NCI-H146 (cell line): ENCODE measurements around the gene ERICH6.

Source experiments
- DNase-seq: peaks from one replicate; lab custom pipeline; 2025; lab: John Stamatoyannopoulos, UW

ERICH6 gene

DNA sequence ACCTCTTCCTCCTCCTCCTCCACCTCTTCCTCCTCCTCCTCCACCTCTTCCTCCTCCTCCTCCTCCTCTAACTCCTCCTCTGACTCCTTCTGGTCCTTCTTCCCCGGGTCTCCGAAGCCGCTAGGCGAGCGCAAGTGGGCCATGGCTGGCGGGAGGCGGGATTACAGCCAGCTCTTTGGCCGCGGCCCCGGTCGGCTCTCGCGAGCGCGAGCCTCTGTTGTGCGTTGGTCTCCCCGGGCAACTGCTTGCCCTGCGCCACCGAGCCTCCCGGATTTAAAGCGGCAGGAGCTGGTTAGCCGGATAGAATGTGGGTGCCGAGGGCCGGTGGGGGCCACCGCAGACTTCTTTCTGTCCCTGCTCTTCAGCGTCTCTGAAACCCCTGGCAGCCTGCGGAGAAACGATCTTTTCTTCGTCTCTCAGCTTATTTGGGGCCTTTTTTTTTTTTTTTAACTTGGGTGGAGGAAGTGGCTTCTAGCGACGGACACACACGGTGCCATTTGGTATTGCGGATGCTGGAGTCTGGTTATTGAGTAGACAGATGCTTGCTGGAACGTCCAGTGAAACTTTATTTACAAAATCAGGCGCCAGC, at the start of gene ERICH6:
ERICH6 (minus strand) TSS at position 165 of the 589 bp plus-strand sequence; CDS start at position 143, 22 bp downstream.
- DNase-seq = peak; percentile 96

DNA sequence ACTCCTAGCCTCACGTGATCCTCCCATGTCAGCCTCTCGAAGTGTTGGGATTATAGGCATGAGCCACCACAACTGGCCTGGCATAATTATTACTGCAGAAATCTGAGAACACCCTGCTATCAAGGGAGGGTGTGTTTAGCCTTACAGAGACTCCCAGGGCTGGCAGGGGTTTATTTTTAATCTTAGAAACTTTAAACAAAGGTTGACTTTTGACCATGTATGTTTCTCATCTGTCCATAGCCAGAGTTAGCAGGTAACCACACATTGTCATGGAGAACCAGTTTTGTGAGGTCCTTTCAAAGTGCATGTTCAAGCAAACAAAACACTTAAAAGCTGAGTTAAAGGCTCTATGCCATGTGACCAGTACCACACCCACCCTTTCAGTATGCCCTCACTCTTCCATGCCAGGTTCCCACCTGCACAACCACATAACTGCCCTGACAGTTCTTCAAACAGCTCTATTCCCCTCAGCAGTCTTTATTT, 48.1 kb upstream of the ERICH6 start:
- no peak for DNase-seq

GRCh38 chr3:150749255-150749654, 45.5 kb upstream of the ERICH6 start:
- no peak for DNase-seq

DNA sequence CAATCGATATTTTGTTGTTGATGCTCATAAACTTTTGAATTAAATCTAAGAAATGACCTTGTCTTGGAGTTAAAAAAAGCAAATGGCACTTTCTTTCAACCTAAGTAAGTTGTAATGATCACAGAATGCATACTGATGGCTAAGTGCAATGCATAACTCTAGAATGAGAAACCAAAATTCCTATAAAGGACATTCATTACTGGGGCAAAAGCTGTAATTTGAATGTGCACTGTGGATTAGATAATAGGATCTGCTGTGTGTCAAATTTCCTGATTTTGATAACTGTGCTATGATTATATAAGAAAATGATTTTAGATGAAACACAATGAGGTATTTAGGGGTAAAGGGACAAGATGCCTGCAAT, 44.9 kb upstream of the ERICH6 start:
- DNase-seq = no peak

GRCh38 chr3:150747886-150748683, 44.4 kb upstream of the ERICH6 start:
- no peak for DNase-seq

- no peak for DNase-seq
Measured at GRCh38 chr3:150746791-150747590, 43.3 kb upstream of the ERICH6 start.

DNA sequence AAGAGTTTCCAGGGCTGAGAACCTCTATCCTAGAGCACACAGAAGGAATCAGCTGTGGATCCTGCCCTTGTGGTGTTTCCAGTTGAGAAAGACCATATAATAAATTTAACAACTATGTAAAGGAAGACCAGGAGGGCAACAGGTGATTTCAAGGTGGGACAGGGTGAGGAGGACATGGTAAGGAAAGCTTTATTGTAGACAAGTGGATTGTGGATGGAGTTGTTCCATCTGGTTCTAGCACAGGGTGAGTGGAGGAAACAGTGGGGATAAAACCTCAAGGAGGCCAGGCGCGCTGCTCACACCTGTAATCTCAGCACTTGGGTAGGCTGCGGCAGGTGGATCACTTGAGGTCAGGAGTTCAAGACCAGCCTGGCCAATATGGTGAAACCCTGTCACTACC, 42.1 kb upstream of the ERICH6 start:
- DNase-seq = no peak

DNA sequence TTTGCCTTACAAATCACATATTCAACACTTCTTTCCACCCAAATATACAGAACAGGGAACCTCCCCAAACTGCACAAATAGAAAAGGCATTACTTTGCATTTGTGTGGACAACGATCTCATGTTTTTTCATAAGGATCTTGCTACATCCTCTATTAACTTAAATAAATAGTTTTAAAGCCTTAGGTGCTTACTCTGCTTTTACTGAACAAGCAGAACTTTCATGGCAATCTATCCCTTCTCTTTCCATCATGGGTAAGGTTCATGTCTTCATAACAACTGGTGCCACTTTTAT, 41.1 kb upstream of the ERICH6 start:
- DNase-seq = no peak

- DNase-seq = no peak
Measured at GRCh38 chr3:150744041-150744918, 40.6 kb upstream of the ERICH6 start.

GRCh38 chr3:150743508-150743907, 39.8 kb upstream of the ERICH6 start:
- DNase-seq = no peak

DNA sequence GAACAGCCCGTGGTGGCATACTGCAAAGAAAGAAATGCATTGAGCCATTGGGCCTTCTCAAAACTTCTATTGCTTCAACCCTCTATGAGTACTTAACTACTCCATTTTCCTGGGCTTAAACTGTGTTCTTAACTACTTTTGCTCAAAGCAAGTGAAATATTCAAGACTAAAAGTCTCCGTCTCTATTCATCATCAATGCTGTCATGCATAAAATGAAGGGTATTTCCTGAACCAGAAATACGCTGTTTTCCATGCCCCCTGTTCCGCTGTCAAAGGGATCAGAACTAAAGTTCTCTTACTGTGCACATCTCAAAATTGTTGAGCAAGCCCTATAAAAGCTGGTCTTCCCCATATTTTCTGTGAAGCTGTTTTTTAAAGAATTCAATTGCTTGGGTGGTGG, 39.0 kb upstream of the ERICH6 start:
- DNase-seq = no peak

- DNase-seq = no peak
Measured at GRCh38 chr3:150742141-150742523, 38.4 kb upstream of the ERICH6 start.

GRCh38 chr3:150741497-150742140, 37.9 kb upstream of the ERICH6 start:
- no peak for DNase-seq

GRCh38 chr3:150740733-150741496, 37.2 kb upstream of the ERICH6 start:
- no peak for DNase-seq

DNA sequence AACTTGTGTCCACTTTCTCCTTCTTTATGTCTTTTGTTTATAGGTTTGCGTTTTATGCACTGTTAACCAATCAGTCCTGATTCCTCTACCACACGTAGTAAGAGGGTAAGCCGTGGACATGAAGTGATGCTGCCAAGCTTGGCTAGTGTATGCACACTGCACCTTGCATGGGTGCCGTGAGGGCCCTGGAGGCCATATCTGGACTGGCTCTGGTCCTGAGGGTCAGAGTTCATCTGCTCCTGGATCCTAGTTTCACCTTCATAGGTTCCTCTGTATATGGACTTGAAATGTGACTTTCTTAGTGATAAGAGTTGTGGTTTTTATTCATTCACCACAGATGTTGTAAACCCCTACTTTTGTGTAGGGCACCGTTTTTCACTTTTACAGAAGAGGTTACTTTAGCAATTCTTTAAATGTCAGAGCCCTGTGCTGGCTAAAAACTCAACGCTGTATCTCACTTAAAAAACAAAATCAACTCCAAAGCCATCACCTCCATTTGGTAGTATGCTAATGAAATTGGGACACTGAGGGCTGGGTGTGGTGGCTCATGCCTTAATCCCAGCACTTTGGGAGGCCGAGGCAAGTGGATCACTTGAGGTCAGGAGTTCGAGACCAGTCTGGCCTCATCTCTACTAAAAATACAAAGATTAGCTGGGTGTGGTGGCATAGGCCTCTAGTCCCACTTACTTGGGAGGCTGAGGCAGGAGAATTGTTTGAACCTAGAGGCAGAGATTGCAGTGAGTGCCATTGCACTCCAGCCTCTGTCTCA, 36.3 kb upstream of the ERICH6 start:
- no peak for DNase-seq

DNA sequence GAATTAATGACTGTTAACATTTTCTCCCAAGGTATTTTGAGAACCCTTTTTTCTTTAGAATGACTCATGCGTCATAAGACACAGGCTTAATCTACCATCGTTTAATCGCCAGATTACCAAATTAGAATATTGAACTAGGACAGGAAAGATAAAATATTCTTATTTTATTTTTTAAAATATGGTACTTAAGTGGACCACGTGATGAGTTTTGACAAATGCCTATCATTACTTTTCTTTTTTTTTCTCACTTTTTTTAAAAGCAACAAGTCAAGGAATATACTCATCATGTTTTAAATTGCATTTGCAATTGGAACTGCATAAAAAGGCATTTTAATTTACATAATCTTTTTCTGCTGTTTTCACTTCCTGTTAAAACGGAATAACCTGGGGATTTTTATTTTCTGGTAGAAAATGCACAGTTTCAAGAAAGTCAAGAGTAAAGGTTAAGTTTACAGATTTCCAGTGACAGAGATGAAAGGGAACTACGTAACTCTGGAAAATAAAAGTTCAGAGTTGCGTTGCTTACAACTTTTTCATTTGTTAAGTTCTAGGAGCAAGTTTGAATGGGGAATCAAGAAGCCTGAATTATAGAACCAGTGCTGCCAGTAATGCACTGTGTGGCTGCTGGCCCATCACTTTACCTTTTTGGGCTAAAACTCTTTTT, 35.6 kb upstream of the ERICH6 start:
- DNase-seq = no peak

- DNase-seq = no peak
Measured at GRCh38 chr3:150738688-150739087, 35.0 kb upstream of the ERICH6 start.

DNA sequence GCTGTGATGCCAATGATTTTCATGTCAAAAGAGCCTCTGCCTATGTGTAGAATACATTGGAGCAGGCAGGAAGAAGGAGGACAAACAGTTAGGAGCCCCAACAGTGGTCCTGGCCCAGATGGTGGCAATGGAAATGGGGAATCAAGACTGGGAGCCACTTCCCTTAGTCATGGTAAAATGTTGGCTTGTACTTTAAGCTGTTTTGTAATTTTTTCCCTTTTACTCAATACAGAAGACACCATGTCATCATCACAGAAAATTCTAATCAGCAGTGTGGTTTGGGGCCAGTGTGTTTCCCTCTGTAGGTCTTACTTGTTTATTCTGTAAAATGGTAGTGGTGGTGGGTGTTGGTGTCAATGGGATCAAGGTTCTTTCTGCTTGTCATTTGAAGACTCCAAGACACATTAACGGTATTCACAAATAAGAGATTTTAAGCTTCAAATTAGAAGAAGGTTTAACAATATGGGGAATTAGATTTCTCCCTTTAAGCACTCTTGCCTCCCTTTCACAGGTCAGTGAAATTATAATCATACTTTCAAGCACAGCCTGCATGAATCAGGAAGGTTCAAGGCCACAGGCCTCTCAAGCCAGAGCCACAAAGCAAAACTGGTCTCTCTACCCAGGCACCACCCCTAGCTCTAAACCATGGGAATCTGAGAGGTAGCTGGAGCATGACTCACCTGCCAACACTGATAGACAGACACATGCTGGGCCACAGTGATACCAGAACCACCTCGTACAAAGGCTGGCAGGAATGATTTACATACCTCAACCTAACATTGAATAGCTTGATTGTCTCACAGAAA, 34.4 kb upstream of the ERICH6 start:
- no peak for DNase-seq
